TTC549 (cell line): ENCODE data around the gene MLEC.

Experiments used
- FAIRE-seq: peaks from 2 replicates; lab custom pipeline; 2012; peaks lifted over from hg19 to GRCh38; lab: Jason Lieb, UNC

The MLEC gene

DNA sequence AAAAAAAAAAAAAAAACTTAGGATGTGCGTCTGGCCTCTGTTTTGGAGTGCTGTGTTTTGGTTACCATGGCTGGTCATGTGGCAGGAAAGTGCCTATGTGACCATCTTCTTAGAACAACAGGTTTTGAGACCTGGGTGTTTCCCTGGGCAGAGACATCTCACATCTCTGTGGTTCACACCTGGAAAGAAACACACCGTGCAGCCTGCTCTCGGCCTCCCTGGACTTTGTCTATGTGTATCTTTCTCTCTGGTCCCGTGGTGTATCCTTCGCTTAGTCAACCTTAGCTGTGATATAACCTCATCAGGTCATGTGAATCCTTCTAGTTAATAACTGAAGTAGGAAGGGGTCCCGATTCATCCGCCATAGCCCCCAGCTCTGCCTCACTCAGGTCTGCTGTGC lies 61.3 kb downstream of the MLEC start:
- no peak for FAIRE-seq

- FAIRE-seq: no peak
Observed at GRCh38 chr12:120749256-120749655, 62.3 kb downstream of the MLEC start.

- no peak for FAIRE-seq
Observed at GRCh38 chr12:120750806-120751205, 63.9 kb downstream of the MLEC start.

DNA sequence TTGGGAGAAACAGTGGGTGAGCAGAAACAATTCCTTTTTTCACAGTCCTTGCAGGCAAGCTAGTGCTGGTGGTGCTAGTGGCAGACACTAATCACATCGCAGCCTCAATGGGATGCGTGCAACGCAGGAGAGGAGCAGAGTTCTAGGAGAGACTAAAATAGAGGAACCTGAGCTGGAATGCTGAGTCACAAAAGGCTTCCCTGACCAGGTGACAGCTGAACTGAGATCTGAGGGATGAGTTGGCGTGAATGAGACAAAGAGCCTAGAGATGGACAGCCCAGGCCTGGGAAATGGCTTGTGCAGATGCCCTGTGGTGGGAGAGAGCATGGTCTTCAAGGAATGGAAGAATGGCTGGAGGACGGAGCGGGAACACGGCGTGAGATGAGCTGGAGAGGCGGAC lies 64.4 kb downstream of the MLEC start:
- FAIRE-seq: no peak
